Chondrocyte (in vitro differentiated cells): ENCODE data around the gene BRAT1. TPM values are rescaled to one million over a fixed set of nuclear protein-coding genes. Genes with fewer than 3 reads are reported as not detected.
A peak's percentile ranks its signal among the peaks of the same experiment; 100 is the strongest.

Experiments used
- DNase-seq: peaks from one replicate; pipeline ENCODE4 v3.0.0; 2021; ENCODE audit warnings: mixed read lengths, low spot score
- H3K27ac Mint-ChIP-seq: one replicate; pipeline ENCODE4 v1.8.0; 2021; ENCODE audit warnings: mild to moderate bottlenecking, moderate library complexity, mixed read lengths; ENCODE audit not compliant: unreplicated experiment
- H3K27me3 Mint-ChIP-seq: 2 replicates; pipeline ENCODE4 v1.8.0; 2021; ENCODE audit warnings: low read depth, mixed read lengths
- H3K36me3 Mint-ChIP-seq: 2 replicates; pipeline ENCODE4 v1.8.0; 2021; ENCODE audit warnings: low read depth, mixed read lengths
- H3K4me1 Mint-ChIP-seq: 2 replicates; pipeline ENCODE4 v1.8.0; 2021; ENCODE audit warnings: low read depth, mild to moderate bottlenecking, mixed read lengths
- H3K4me3 Mint-ChIP-seq: one replicate; pipeline ENCODE4 v1.8.0; 2021; ENCODE audit warnings: mild to moderate bottlenecking, moderate library complexity, mixed read lengths; ENCODE audit not compliant: unreplicated experiment
- H3K9me3 Mint-ChIP-seq: 2 replicates; pipeline ENCODE4 v1.8.0; 2021; ENCODE audit warnings: low read depth, mixed read lengths
- CTCF ChIP-seq: fragments of 200-600 bp; sonication (generic); IDR thresholded peaks from 2 replicates; pipeline ENCODE4 v1.5.0; 2021; ENCODE audit warnings: antibody characterized with exemption, mild to moderate bottlenecking, moderate library complexity
- microRNA-seq: library from miRNA; unstranded; fragments of <30 nt; microRNA quantifications from one replicate; pipeline ENCODE4 v1.2.0, GENCODE V29; 2020; ENCODE audit warnings: borderline number of aligned reads
- total RNA-seq: library from RNA; stranded (reverse); gene quantifications from 3 replicates; pipeline ENCODE4 v1.2.1, GENCODE V29; 2021

Gene BRAT1
- total RNA-seq, 1 donor from 2014 or later = 19.6 TPM

GRCh38 chr7:2492038-2492437, 63.3 kb downstream of the BRAT1 start:
- peaks cover 34% of the 10 kb centered on the region for H3K4me1 Mint-ChIP-seq
- no peak for DNase-seq
- H3K27ac Mint-ChIP-seq = no peak overlapping the region
- no peaks in the 10 kb centered on the region for H3K36me3 Mint-ChIP-seq
- no peak overlapping the region for H3K4me3 Mint-ChIP-seq
- no peaks in the 10 kb centered on the region for H3K27me3 Mint-ChIP-seq
- no peak for TF ChIP-seq CTCF
- H3K9me3 Mint-ChIP-seq = peaks cover 7% of the 10 kb centered on the region

- no peak overlapping the region for H3K4me3 Mint-ChIP-seq
- no peak overlapping the region for H3K27ac Mint-ChIP-seq
- no peak for TF ChIP-seq CTCF
- peaks cover 36% of the 10 kb centered on the region for H3K4me1 Mint-ChIP-seq
- H3K9me3 Mint-ChIP-seq = peaks cover 7% of the 10 kb centered on the region
- DNase-seq = no peak
- no peaks in the 10 kb centered on the region for H3K36me3 Mint-ChIP-seq
- no peaks in the 10 kb centered on the region for H3K27me3 Mint-ChIP-seq
These were observed 65.1 kb downstream of the BRAT1 start for GRCh38 chr7:2490181-2490651.

- DNase-seq = no peak
- peaks cover 36% of the 10 kb centered on the region for H3K4me1 Mint-ChIP-seq
- no peaks in the 10 kb centered on the region for H3K27me3 Mint-ChIP-seq
- H3K9me3 Mint-ChIP-seq = peaks cover 7% of the 10 kb centered on the region
- no peaks in the 10 kb centered on the region for H3K36me3 Mint-ChIP-seq
- H3K27ac Mint-ChIP-seq = peak overlapping the region; percentile 81
- no peak for TF ChIP-seq CTCF
- no peak overlapping the region for H3K4me3 Mint-ChIP-seq
These were observed 66.6 kb downstream of the BRAT1 start for GRCh38 chr7:2488681-2489080.

GRCh38 chr7:2488272-2488645, 67.1 kb downstream of the BRAT1 start:
- Mint-ChIP-seq H3K27ac (peak overlapping the region; percentile 81), H3K9me3 (peaks cover 7% of the 10 kb centered on the region), H3K36me3 (no peaks in the 10 kb centered on the region), H3K4me3 (no peak overlapping the region), H3K27me3 (no peaks in the 10 kb centered on the region), H3K4me1 (peaks cover 32% of the 10 kb centered on the region)
- no peak for TF ChIP-seq CTCF
- no peak for DNase-seq

Small RNA genes within 50 kb of the gene (microRNA-seq; reads per million reads assigned to microRNA genes)
- not detected for gene MIR4648

Other genes with a start within 250 kb of the BRAT1 start
- gene SNX8, start 241.1 kb downstream of the BRAT1 start, total RNA-seq = 34.4 to 45.4 TPM (median 37.2 TPM) in 3 replicates
- gene EIF3B, start 200.7 kb downstream of the BRAT1 start, total RNA-seq = 120 to 135 TPM (median 121 TPM) in 3 replicates
- 20.7 to 31.5 TPM (median 22.4 TPM) in 3 replicates for gene CHST12, start 151.9 kb downstream of the BRAT1 start, total RNA-seq
- gene GRIFIN, start 79.1 kb downstream of the BRAT1 start, total RNA-seq = not detected in 3 replicates
- 36.7 to 39.9 TPM (median 39.9 TPM) in 3 replicates for gene LFNG, start 35.8 kb downstream of the BRAT1 start, total RNA-seq
- 9.3 to 20.2 TPM (median 10.0 TPM) in 3 replicates for gene IQCE, start 3.5 kb upstream of the BRAT1 start, total RNA-seq
- gene TTYH3, start 76.5 kb upstream of the BRAT1 start, total RNA-seq = 196 to 209 TPM (median 198 TPM) in 3 replicates
- 9.1 to 11.1 TPM (median 9.6 TPM) in 3 replicates for gene AMZ1, start 132.7 kb upstream of the BRAT1 start, total RNA-seq